SK-N-SH treated with all-trans-retinoic acid at 6 μM for 48 hours (cell line): ENCODE measurements around the gene POLR3C.
A peak's percentile ranks its signal among the peaks of the same experiment; 100 is the strongest.

Experiments
- ATAC-seq: fragments of 200-7000 bp; cut with Tn5 transposase; 3 replicates; pipeline ENCODE4 v1.9.1; 2020; ENCODE audit warnings: mild to moderate bottlenecking, moderate library complexity
- ARNTL ChIP-seq: fragments of 450-650 bp; formaldehyde crosslinking; IDR thresholded peaks from 2 replicates; pipeline ENCODE4 v1.5.0; 2020; ENCODE audit warnings: low read depth, mild to moderate bottlenecking, moderate library complexity, borderline replicate concordance
- BACH2 ChIP-seq: fragments of 250-450 bp; sonication (Bioruptor Pico); IDR thresholded peaks from 2 replicates; pipeline ENCODE4 v1.9.0; 2021; ENCODE audit warnings: mild to moderate bottlenecking, borderline replicate concordance
- CREB5 ChIP-seq: fragments of 250-450 bp; sonication (Bioruptor Pico); IDR thresholded peaks from 2 replicates; pipeline ENCODE4 v1.5.1; 2020; ENCODE audit warnings: low read depth, mild to moderate bottlenecking, moderate library complexity
- CSRNP3 ChIP-seq: fragments of 250-450 bp; sonication (Bioruptor Pico); IDR thresholded peaks from 2 replicates; pipeline ENCODE4 v1.5.1; 2021; ENCODE audit warnings: mild to moderate bottlenecking, moderate library complexity
- ISL1 ChIP-seq: fragments of 250-450 bp; sonication (Bioruptor Pico); IDR thresholded peaks from 2 replicates; pipeline ENCODE4 v2.1.2; 2022; ENCODE audit warnings: mild to moderate bottlenecking, moderate library complexity
- OSR1 ChIP-seq: fragments of 250-450 bp; sonication (Bioruptor Pico); IDR thresholded peaks from 2 replicates; pipeline ENCODE4 v1.8.0; 2022; ENCODE audit warnings: moderate library complexity, mild to moderate bottlenecking, inconsistent platforms
- PATZ1 ChIP-seq: fragments of 250-450 bp; sonication (Bioruptor Pico); IDR thresholded peaks from 2 replicates; pipeline ENCODE4 v1.8.0; 2020; ENCODE audit warnings: mild to moderate bottlenecking, moderate library complexity, borderline replicate concordance
- POU6F1 ChIP-seq: fragments of 250-450 bp; sonication (Bioruptor Pico); IDR thresholded peaks from 2 replicates; pipeline ENCODE4 v1.8.0; 2021; ENCODE audit warnings: low read depth, mild to moderate bottlenecking, moderate library complexity, borderline replicate concordance
- PPARA ChIP-seq: fragments of 250-450 bp; sonication (Bioruptor Pico); IDR thresholded peaks from 2 replicates; pipeline ENCODE4 v1.5.0; 2020; ENCODE audit warnings: mild to moderate bottlenecking, borderline replicate concordance
- RARB ChIP-seq: fragments of 250-450 bp; sonication (Bioruptor Pico); IDR thresholded peaks from 2 replicates; pipeline ENCODE4 v1.8.0; 2021; ENCODE audit warnings: mild to moderate bottlenecking, moderate library complexity
- SNAI2 ChIP-seq: fragments of 250-450 bp; sonication (Bioruptor Pico); IDR thresholded peaks from 2 replicates; pipeline ENCODE4 v1.5.0; 2020; ENCODE audit warnings: mild to moderate bottlenecking, moderate library complexity
- TCF4 ChIP-seq: fragments of 250-450 bp; sonication (Bioruptor Pico); IDR thresholded peaks from 2 replicates; pipeline ENCODE4 v1.8.0; 2021; ENCODE audit warnings: mild to moderate bottlenecking, moderate library complexity, borderline replicate concordance
- TOX ChIP-seq: fragments of 250-450 bp; sonication (Bioruptor Pico); IDR thresholded peaks from 2 replicates; pipeline ENCODE4 v1.8.0; 2021; ENCODE audit warnings: mild to moderate bottlenecking, moderate library complexity, borderline replicate concordance
- ZC3H10 ChIP-seq: fragments of 250-450 bp; sonication (Bioruptor Pico); IDR thresholded peaks from 2 replicates; pipeline ENCODE4 v1.5.1; 2021; ENCODE audit warnings: mild to moderate bottlenecking, moderate library complexity
- ZFP3 ChIP-seq: fragments of 250-450 bp; sonication (Bioruptor Pico); IDR thresholded peaks from 2 replicates; pipeline ENCODE4 v1.5.0; 2020; ENCODE audit warnings: mild to moderate bottlenecking, moderate library complexity
- ZFP30 ChIP-seq: fragments of 450-650 bp; formaldehyde crosslinking; IDR thresholded peaks from 2 replicates; pipeline ENCODE4 v1.5.0; 2022; ENCODE audit warnings: mild to moderate bottlenecking, moderate library complexity
- ZNF565 ChIP-seq: fragments of 450-650 bp; formaldehyde crosslinking; conservative IDR thresholded peaks from 2 replicates; pipeline ENCODE4 v1.5.0; 2020; ENCODE audit warnings: low read depth, mild to moderate bottlenecking, moderate library complexity
- ZNF70 ChIP-seq: fragments of 450-650 bp; formaldehyde crosslinking; IDR thresholded peaks from 2 replicates; pipeline ENCODE4 v1.5.0; 2020; ENCODE audit warnings: mild to moderate bottlenecking, moderate library complexity
- ZNF8 ChIP-seq: fragments of 450-650 bp; formaldehyde crosslinking; IDR thresholded peaks from 2 replicates; pipeline ENCODE4 v1.5.0; 2020; ENCODE audit warnings: mild to moderate bottlenecking, moderate library complexity

Gene POLR3C

GRCh38 chr1:145837656-145838055 lies 13.7 kb downstream of the POLR3C start:
- TF ChIP-seq ARNTL (CRISPR knock-in tag) (no peak), PPARA (CRISPR knock-in tag) (no peak), TOX (no peak), ISL1 (CRISPR knock-in tag) (no peak), SNAI2 (no peak), ZFP30 (CRISPR knock-in tag) (no peak), ZNF70 (CRISPR knock-in tag) (no peak)
- ATAC-seq: no peak

- TF ChIP-seq CREB5 (CRISPR knock-in tag) (no peak), CSRNP3 (CRISPR knock-in tag) (no peak), PATZ1 (no peak), OSR1 (no peak)
- no peak for ATAC-seq
Measured at GRCh38 chr1:145843031-145843430, 19.0 kb downstream of the POLR3C start.

GRCh38 chr1:145845144-145845513 lies 21.1 kb downstream of the POLR3C start:
- ATAC-seq: peak; percentile 58

GRCh38 chr1:145845514-145846161 lies 21.6 kb downstream of the POLR3C start, which contains the start of gene NUDT17:
Gene NUDT17, plus strand, starts transcription at chr1:145845630. Its CDS starts 11 bp downstream, at chr1:145845641.
- peak; percentile 84 for ATAC-seq
- TF ChIP-seq ZFP3 (CRISPR knock-in tag) (0 out of 2 replicates have a peak, but pooled peaks have one; percentile 27), ZNF8 (CRISPR knock-in tag) (no peak), PPARA (CRISPR knock-in tag) (no peak), PATZ1 (peak; percentile 85), ISL1 (CRISPR knock-in tag) (no peak), SNAI2 (no peak), TOX (peak; percentile 76), BACH2 (CRISPR knock-in tag) (no peak), ZC3H10 (no peak), RARB (peak; percentile 12; the same call in 1 of the 2 replicates), CSRNP3 (CRISPR knock-in tag) (peak; percentile 11; the same call in 1 of the 2 replicates), POU6F1 (CRISPR knock-in tag) (peak; percentile 80; the same call in 1 of the 2 replicates)

More at GRCh38 chr1:145845144-145845513, 21.1 kb downstream of the POLR3C start:
- no peak for TF ChIP-seq ZNF565 (CRISPR knock-in tag)
- TF ChIP-seq TCF4: no peak
- no peak for TF ChIP-seq ZNF70 (CRISPR knock-in tag)
- TF ChIP-seq OSR1: no peak
- 0 out of 2 replicates have a peak, but pooled peaks have one; percentile 13 for TF ChIP-seq RARB
- no peak for TF ChIP-seq POU6F1 (CRISPR knock-in tag)
